H1 (cell line): ENCODE results near the gene MARS2. TPM values are rescaled to one million over a fixed set of nuclear protein-coding genes. Genes with fewer than 3 reads are reported as not detected.

Source experiments
- CTCF ChIA-PET: fragments of 300-600 bp; sonication (Branson Sonifier 250); formaldehyde crosslinking; loops from one replicate; lab custom pipeline; 2021; ENCODE audit not compliant: partially characterized antibody; lab: Charles Lee
- POLR2A ChIA-PET: fragments of 300-600 bp; sonication (Branson Sonifier 250); formaldehyde crosslinking; loops from one replicate; lab custom pipeline; 2021; ENCODE audit warnings: inconsistent platforms; ENCODE audit not compliant: partially characterized antibody; lab: Charles Lee
- DNase-seq, 2 experiments: peaks; one replicate each; pipeline versions ENCODE4 v3.0.0 to v3.0.0-alpha.2; 2010 to 2022; ENCODE audit warnings: low spot score in 2 of 2, low read depth in 1 of 2, mixed read lengths in 1 of 2
- FAIRE-seq: peaks from 2 replicates; lab custom pipeline; 2011; peaks lifted over from hg19 to GRCh38; lab: Jason Lieb, UNC
- H2AFZ ChIP-seq: 2 replicates; pipeline ENCODE4 v1.8.1; 2012; ENCODE audit warnings: low read length, inconsistent platforms
- H2AK5ac ChIP-seq: 2 replicates; pipeline ENCODE4 v1.6.1; 2013; ENCODE audit warnings: low read depth, low read length
- H2BK120ac ChIP-seq: replicated peaks from 2 replicates; pipeline ENCODE3; 2013; ENCODE audit warnings: low read depth, low read length, inconsistent platforms
- H2BK12ac ChIP-seq: 2 replicates; pipeline ENCODE4 v1.6.1; 2013; ENCODE audit warnings: low read depth, low read length
- H2BK15ac ChIP-seq: 2 replicates; pipeline ENCODE4 v1.6.1; 2013; ENCODE audit warnings: low read length
- H2BK20ac ChIP-seq: 2 replicates; pipeline ENCODE4 v1.6.1; 2013; ENCODE audit warnings: low read length
- H2BK5ac ChIP-seq: 2 replicates; pipeline ENCODE4 v1.6.1; 2013; ENCODE audit warnings: low read depth, low read length
- H3K14ac ChIP-seq: 2 replicates; pipeline ENCODE4 v1.6.1; 2013; ENCODE audit warnings: inconsistent platforms; ENCODE audit not compliant: insufficient read length
- H3K18ac ChIP-seq: 2 replicates; pipeline ENCODE4 v1.6.1; 2013; ENCODE audit warnings: low read length; ENCODE audit errors: extremely low read depth
- H3K23ac ChIP-seq: 2 replicates; pipeline ENCODE4 v1.6.1; 2013; ENCODE audit warnings: inconsistent platforms; ENCODE audit not compliant: insufficient read length
- H3K23me2 ChIP-seq: 2 replicates; pipeline ENCODE4 v1.6.1; 2013; ENCODE audit warnings: low read depth, low read length
- H3K27ac ChIP-seq: 2 replicates; pipeline ENCODE4 v1.6.1; 2011; ENCODE audit warnings: low read depth, low read length, inconsistent platforms
- H3K27me3 ChIP-seq, 4 experiments: replicated peaks in 1 of 4; 1 replicate in 1 of 4; 2 replicates in 3 of 4; pipeline versions ENCODE4 v1.6.1 to v1.8.1; 2011 to 2013; ENCODE audit warnings: low read length in 3 of 4, mild to moderate bottlenecking in 3 of 4, inconsistent platforms in 2 of 4, mixed read lengths in 2 of 4, moderate library complexity in 1 of 4; ENCODE audit not compliant: control insufficient read depth in 3 of 4, insufficient read depth in 3 of 4; ENCODE audit errors: extremely low read depth in 1 of 4
- H3K36me3 ChIP-seq, 4 experiments: 2 replicates each; pipeline versions ENCODE4 v1.6.1 to v1.8.1; 2011 to 2013; ENCODE audit warnings: mild to moderate bottlenecking in 4 of 4, low read length in 3 of 4, moderate library complexity in 2 of 4, control low read depth in 1 of 4, inconsistent platforms in 1 of 4; ENCODE audit not compliant: insufficient read depth in 4 of 4, control insufficient read depth in 2 of 4
- H3K4ac ChIP-seq: replicated peaks from 2 replicates; pipeline ENCODE3; 2013; ENCODE audit warnings: low read length, low read depth, mixed read lengths, inconsistent platforms; ENCODE audit not compliant: insufficient read length
- H3K4me1 ChIP-seq, 4 experiments: replicated peaks in 1 of 4; 1 replicate in 1 of 4; 2 replicates in 3 of 4; pipeline versions ENCODE4 v1.6.1 to v1.8.1; 2011 to 2013; ENCODE audit warnings: low read length in 3 of 4, inconsistent platforms in 2 of 4, mixed read lengths in 1 of 4; ENCODE audit not compliant: insufficient read depth in 4 of 4, control insufficient read depth in 3 of 4
- H3K4me2 ChIP-seq, 2 experiments: 2 replicates each; pipeline versions ENCODE4 v1.6.1 to v1.8.1; 2011 to 2013; ENCODE audit warnings: low read depth in 2 of 2, low read length in 2 of 2, control low read depth in 1 of 2, inconsistent platforms in 1 of 2, mild to moderate bottlenecking in 1 of 2; ENCODE audit not compliant: insufficient read depth in 1 of 2
- H3K4me3 ChIP-seq, 4 experiments: fragments of 200-600, 300-600 bp in 1 of 4; sonication (generic), shearing (Covaris generic), sonication (Bioruptor Twin) in 1 of 4; 2 replicates each; pipeline versions ENCODE4 v1.5.1 to v1.8.1; 2011 to 2016; ENCODE audit warnings: low read length in 4 of 4, low read depth in 3 of 4, control low read depth in 2 of 4, inconsistent platforms in 2 of 4, mild to moderate bottlenecking in 2 of 4, mixed read lengths in 1 of 4, moderate library complexity in 1 of 4; ENCODE audit not compliant: insufficient read depth in 2 of 4; ENCODE audit errors: extremely low read depth in 1 of 4
- H3K56ac ChIP-seq: replicated peaks from 2 replicates; pipeline ENCODE3; 2013; ENCODE audit warnings: low read depth, mild to moderate bottlenecking, mixed read lengths, low read length, inconsistent platforms; ENCODE audit not compliant: insufficient read length
- H3K79me1 ChIP-seq: 2 replicates; pipeline ENCODE4 v1.6.1; 2013; ENCODE audit warnings: low read depth, low read length, control low read depth
- H3K79me2 ChIP-seq, 2 experiments: 2 replicates each; pipeline versions ENCODE4 v1.6.1 to v1.8.1; 2012 to 2013; ENCODE audit warnings: low read length in 2 of 2, mild to moderate bottlenecking in 2 of 2, inconsistent platforms in 1 of 2; ENCODE audit not compliant: insufficient read depth in 2 of 2, control insufficient read depth in 1 of 2
- H3K9ac ChIP-seq, 4 experiments: replicated peaks in 1 of 4; 1 replicate in 1 of 4; 2 replicates in 3 of 4; pipeline versions ENCODE4 v1.6.1 to v1.8.1; 2011 to 2013; ENCODE audit warnings: low read depth in 3 of 4, low read length in 3 of 4, control low read depth in 2 of 4, mild to moderate bottlenecking in 2 of 4, moderate library complexity in 2 of 4, inconsistent platforms in 1 of 4; ENCODE audit errors: extremely low read depth in 1 of 4
- H3K9me3 ChIP-seq, 2 experiments: 2 replicates each; pipeline versions ENCODE4 v1.6.1 to v1.8.1; 2012 to 2013; ENCODE audit warnings: mild to moderate bottlenecking in 2 of 2, moderate library complexity in 2 of 2, control low read depth in 1 of 2, inconsistent platforms in 1 of 2, low read depth in 1 of 2, low read length in 1 of 2, mixed read lengths in 1 of 2; ENCODE audit not compliant: insufficient read depth in 2 of 2
- H4K20me1 ChIP-seq, 2 experiments: replicated peaks in 1 of 2; 2 replicates each; pipeline versions ENCODE3 to v1.8.1; 2011 to 2013; ENCODE audit warnings: inconsistent platforms in 2 of 2, low read length in 2 of 2, mild to moderate bottlenecking in 1 of 2; ENCODE audit not compliant: insufficient read depth in 2 of 2, control insufficient read depth in 1 of 2
- H4K5ac ChIP-seq: 2 replicates; pipeline ENCODE4 v1.6.1; 2013; ENCODE audit warnings: low read length, low read depth, mixed read lengths, inconsistent platforms; ENCODE audit not compliant: insufficient read length
- H4K8ac ChIP-seq: 2 replicates; pipeline ENCODE4 v1.8.0; 2013; ENCODE audit warnings: mild to moderate bottlenecking, moderate library complexity, low read length, inconsistent platforms; ENCODE audit not compliant: insufficient read depth; ENCODE audit errors: extremely low read depth
- H4K91ac ChIP-seq: replicated peaks from 2 replicates; pipeline ENCODE3; 2013; ENCODE audit warnings: low read length, mixed read lengths, inconsistent platforms; ENCODE audit not compliant: insufficient read length
- CBX5 ChIP-seq: fragments of 300-800, 300-1000 bp; sonication (generic); IDR thresholded peaks from 2 replicates; pipeline ENCODE4 v1.7.1; 2016; ENCODE audit warnings: antibody characterized with exemption, low read length, low read depth
- EP300 ChIP-seq, 2 experiments: IDR thresholded peaks; 1 replicate in 1 of 2; 2 replicates in 1 of 2; pipeline ENCODE4 v1.6.1; 2011 to 2012; ENCODE audit warnings: low read depth in 2 of 2, low read length in 2 of 2, mild to moderate bottlenecking in 2 of 2, borderline replicate concordance in 1 of 2, inconsistent platforms in 1 of 2, moderate library complexity in 1 of 2
- NRF1 ChIP-seq: IDR thresholded peaks from 2 replicates; pipeline ENCODE4 v1.6.1; 2011; ENCODE audit warnings: mild to moderate bottlenecking, low read depth, low read length, improper control_type of control experiment
- SP1 ChIP-seq: IDR thresholded peaks from 2 replicates; pipeline ENCODE4 v1.6.1; 2011; ENCODE audit warnings: low read depth, low read length
- SRF ChIP-seq: IDR thresholded peaks from 2 replicates; pipeline ENCODE4 v1.6.1; 2011; ENCODE audit warnings: mild to moderate bottlenecking, low read depth, low read length, moderate library complexity
- WGBS, 2 experiments: shearing (Covaris generic) in 1 of 2; methylation state at CpG; one replicate each; pipeline versions ENCODE4 v1.1.6 to v1.1.7; 2013 to 2015; ENCODE audit warnings: low lambda C conversion rate in 2 of 2, mixed read lengths in 2 of 2, inconsistent platforms in 1 of 2, low coverage in 1 of 2, missing lambda C conversion rate in 1 of 2; ENCODE audit not compliant: insufficient replicate concordance in 2 of 2, insufficient coverage in 1 of 2, insufficient read length in 1 of 2; ENCODE audit errors: extremely low coverage in 1 of 2, missing lambda C conversion rate in 1 of 2; 5-methylcytosine and 5-hydroxymethylcytosine counted together
- polyA plus RNA-seq, 7 experiments: library from polyadenylated mRNA; depleted of rRNA in 3 of 7; stranded (reverse) in 5 of 7; unstranded in 2 of 7; fragments of >200 nt in 5 of 7; fragments of 200-250 nt in 2 of 7; gene quantifications; 1 replicate in 5 of 7; 2 replicates in 1 of 7; 4 replicates in 1 of 7; pipeline versions ENCODE4 v1.2.1 to v1.2.3, GENCODE V29; 2011 to 2013; ENCODE audit warnings: missing spikeins in 2 of 7, mixed read lengths in 2 of 7
- total RNA-seq: library from RNA; stranded (reverse); fragmentation: NEBNext Ultra II Directional; extraction: Animal tissue kit (Norgen Biotek cat#: 25700); gene quantifications from 2 replicates; pipeline ENCODE4 v1.2.1, GENCODE V29; 2021
- TF ChIP-seq, protein P1 (sequence below): IDR thresholded peaks from 2 replicates; pipeline ENCODE4 v1.6.1; 2011; ENCODE audit warnings: low read length, improper control_type of control experiment

The MARS2 gene
- total and polyA plus RNA-seq, 2 of the 8 experiments (the other 6 are each of a cell fraction or from before 2014, with no cell fraction given), result 15.7 to 27.2 TPM

DNA sequence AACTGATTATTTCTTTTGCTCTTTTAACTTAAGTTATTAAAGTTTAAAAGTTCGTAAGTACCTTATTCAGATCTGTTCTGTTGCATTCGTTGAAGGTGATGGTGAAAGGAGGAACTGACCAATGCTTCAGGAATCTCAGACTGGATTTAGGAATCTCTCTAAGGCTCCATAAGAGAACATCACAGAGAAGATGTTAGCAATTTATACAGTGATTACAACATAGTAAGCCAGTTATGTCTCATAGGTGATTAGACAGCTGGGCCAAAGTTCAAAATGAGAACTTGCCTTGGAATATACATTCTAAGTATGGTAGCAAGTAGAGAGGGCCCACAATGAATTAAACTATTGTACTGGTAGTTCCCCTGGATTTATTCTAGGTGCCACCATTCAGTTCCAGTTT is 3.2 kb downstream of the MARS2 start:
- peak overlapping the region; percentile 88 to 98 for H3K4me2 ChIP-seq
- no peaks in the 10 kb centered on the region for H3K9me3 ChIP-seq
- no peak overlapping the region for H3K4ac ChIP-seq
- H2AFZ ChIP-seq, result no peak overlapping the region
- no peak overlapping the region for H2BK20ac ChIP-seq
- H3K27ac ChIP-seq, result no peak overlapping the region
- no peak overlapping the region for H3K56ac ChIP-seq
- H3K14ac ChIP-seq, result no peak overlapping the region
- H2BK15ac ChIP-seq, result no peak overlapping the region
- H4K91ac ChIP-seq, result no peak overlapping the region
- H3K4me3 ChIP-seq, result peak overlapping the region in 3 of 4 experiments; percentile 21 to 92 (median 89); a peak in 5 of 8 replicates
- H2BK120ac ChIP-seq, result no peak overlapping the region
- peaks cover 0 to 7% (median 5%) of the 10 kb centered on the region in 4 experiments; a peak in 4 of 7 replicates for H3K4me1 ChIP-seq
- peaks cover 22% of the 10 kb centered on the region for H3K23me2 ChIP-seq
- ChIA-PET CTCF (interaction anchor here (0.7 to 2.2 kb wide), 3 partner anchors 8 to 56 kb away, joined by 3 to 18 read pairs (median 3); no protein-coding TSS in a partner anchor), POLR2A (no interaction called here)
- peaks cover 7% of the 10 kb centered on the region for H3K79me1 ChIP-seq
- DNase-seq (no peak), FAIRE-seq (no peak)
- H4K5ac ChIP-seq, result no peak overlapping the region
- no peak overlapping the region for H2BK12ac ChIP-seq
- H3K9ac ChIP-seq, result no peak overlapping the region
- no peak overlapping the region for H3K18ac ChIP-seq
- H3K36me3 ChIP-seq, result peaks cover 3 to 16% (median 5%) of the 10 kb centered on the region in 4 experiments; a peak in 5 of 8 replicates
- H3K23ac ChIP-seq, result no peak overlapping the region
- H3K27me3 ChIP-seq, result no peaks in the 10 kb centered on the region; a peak in 1 of 7 replicates
- H2BK5ac ChIP-seq, result no peak overlapping the region
- H3K79me2 ChIP-seq, result peaks cover 21 to 61% of the 10 kb centered on the region in 2 experiments
- peaks cover 16 to 29% of the 10 kb centered on the region in 2 experiments for H4K20me1 ChIP-seq
- H4K8ac ChIP-seq, result no peak overlapping the region
- H2AK5ac ChIP-seq, result no peak overlapping the region
- no peak for TF ChIP-seq EP300 (IDR thresholded peaks at IDR 0.05; ENCODE audit: borderline replicate concordance in 1 of 2, low read depth in 2 of 2, low read length in 2 of 2)
- TF ChIP-seq CBX5, result no peak
- no peak for TF ChIP-seq NRF1
- no peak for TF ChIP-seq SRF
- no peak for TF ChIP-seq SP1
- TF ChIP-seq, protein P1, sequence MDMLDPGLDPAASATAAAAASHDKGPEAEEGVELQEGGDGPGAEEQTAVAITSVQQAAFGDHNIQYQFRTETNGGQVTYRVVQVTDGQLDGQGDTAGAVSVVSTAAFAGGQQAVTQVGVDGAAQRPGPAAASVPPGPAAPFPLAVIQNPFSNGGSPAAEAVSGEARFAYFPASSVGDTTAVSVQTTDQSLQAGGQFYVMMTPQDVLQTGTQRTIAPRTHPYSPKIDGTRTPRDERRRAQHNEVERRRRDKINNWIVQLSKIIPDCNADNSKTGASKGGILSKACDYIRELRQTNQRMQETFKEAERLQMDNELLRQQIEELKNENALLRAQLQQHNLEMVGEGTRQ, result no peak
- 70% methylated on average over 2 of the region's 2 CpGs; no CpG with 5 or more reads in 1 of the 2 experiments for WGBS, 2 experiments
